HepG2 (cell line): ENCODE results near the gene SWSAP1. TPM values are rescaled to one million over a fixed set of nuclear protein-coding genes. Genes with fewer than 3 reads are reported as not detected.

ENCODE experiments used
- ARHGAP35 ChIP-seq: sonication (generic); formaldehyde crosslinking; IDR thresholded peaks from 2 replicates; pipeline ENCODE4 v1.9.0; 2022; ENCODE audit warnings: mild to moderate bottlenecking, inconsistent platforms, moderate library complexity, missing genetic modification reagents, borderline replicate concordance
- CBX1 ChIP-seq: IDR thresholded peaks from one replicate; pipeline ENCODE4 v1.6.1; 2016; ENCODE audit warnings: antibody characterized with exemption, low read depth
- FOXA1 ChIP-seq, 2 experiments: fragments of 450-650 bp in 1 of 2; sonication (generic) in 1 of 2; formaldehyde crosslinking in 1 of 2; IDR thresholded peaks; 2 replicates each; pipeline versions ENCODE4 v1.4.0 to v1.6.1; 2016 to 2020; ENCODE audit warnings: missing genetic modification reagents in 1 of 2
- HIVEP1 ChIP-seq: sonication (generic); formaldehyde crosslinking; IDR thresholded peaks from 2 replicates; pipeline ENCODE4 v1.4.0; 2020; ENCODE audit warnings: mild to moderate bottlenecking, missing genetic modification reagents
- HMGA1 ChIP-seq: sonication (generic); formaldehyde crosslinking; conservative IDR thresholded peaks from 2 replicates; pipeline ENCODE4 v1.4.0; 2020; ENCODE audit warnings: missing genetic modification reagents
- HOXA5 ChIP-seq: sonication (generic); formaldehyde crosslinking; IDR thresholded peaks from 2 replicates; pipeline ENCODE4 v1.4.0; 2020; ENCODE audit warnings: missing genetic modification reagents
- MIER3 ChIP-seq: IDR thresholded peaks from 2 replicates; pipeline ENCODE4 v1.6.1; 2016; ENCODE audit warnings: missing compliant biosample characterization, borderline replicate concordance
- MXI1 ChIP-seq: IDR thresholded peaks from 3 replicates; pipeline ENCODE4 v1.6.1; 2012; ENCODE audit warnings: low read depth, low read length, inconsistent platforms, borderline replicate concordance
- NCOA5 ChIP-seq: sonication (generic); formaldehyde crosslinking; IDR thresholded peaks from 2 replicates; pipeline ENCODE4 v1.4.0; 2020; ENCODE audit warnings: missing genetic modification reagents
- PAX8 ChIP-seq: sonication (generic); formaldehyde crosslinking; IDR thresholded peaks from 2 replicates; pipeline ENCODE4 v1.8.0; 2022; ENCODE audit warnings: mild to moderate bottlenecking, missing genetic modification reagents, borderline replicate concordance
- RXRB ChIP-seq: IDR thresholded peaks from 2 replicates; pipeline ENCODE4 v1.6.1; 2016; ENCODE audit warnings: borderline replicate concordance, missing genetic modification reagents, missing compliant biosample characterization
- TCF7 ChIP-seq: sonication (generic); IDR thresholded peaks from 2 replicates; pipeline ENCODE4 v1.6.1; 2016; ENCODE audit warnings: antibody characterized with exemption, low read depth
- ZBTB21 ChIP-seq: sonication (generic); formaldehyde crosslinking; IDR thresholded peaks from 2 replicates; pipeline ENCODE4 v1.4.0; 2020; ENCODE audit warnings: missing genetic modification reagents
- ZBTB3 ChIP-seq: sonication (generic); formaldehyde crosslinking; IDR thresholded peaks from 2 replicates; pipeline ENCODE4 v1.4.0; 2020; ENCODE audit warnings: low read depth, mild to moderate bottlenecking, moderate library complexity, missing genetic modification reagents, borderline replicate concordance
- ZFX ChIP-seq: sonication (generic); formaldehyde crosslinking; IDR thresholded peaks from 2 replicates; pipeline ENCODE4 v1.4.0; 2020; ENCODE audit warnings: mild to moderate bottlenecking, low read depth, missing genetic modification reagents, moderate library complexity
- ZNF160 ChIP-seq: sonication (generic); formaldehyde crosslinking; IDR thresholded peaks from 2 replicates; pipeline ENCODE4 v1.8.0; 2022; ENCODE audit warnings: mild to moderate bottlenecking, inconsistent platforms, missing genetic modification reagents
- ZNF251 ChIP-seq: sonication (generic); formaldehyde crosslinking; IDR thresholded peaks from 2 replicates; pipeline ENCODE4 v1.9.0; 2021; ENCODE audit warnings: mild to moderate bottlenecking, missing genetic modification reagents
- ZNF33A ChIP-seq: sonication (generic); formaldehyde crosslinking; IDR thresholded peaks from 2 replicates; pipeline ENCODE4 v1.5.1; 2020; ENCODE audit warnings: missing genetic modification reagents, mild to moderate bottlenecking, moderate library complexity, borderline replicate concordance
- ZNF556 ChIP-seq: sonication (generic); formaldehyde crosslinking; IDR thresholded peaks from 2 replicates; pipeline ENCODE4 v1.4.0; 2020; ENCODE audit warnings: mild to moderate bottlenecking, missing genetic modification reagents, borderline replicate concordance
- ZNF652 ChIP-seq: IDR thresholded peaks from 2 replicates; pipeline ENCODE4 v1.6.1; 2016; ENCODE audit warnings: low read depth, borderline replicate concordance
- ZNF7 ChIP-seq: IDR thresholded peaks from 2 replicates; pipeline ENCODE4 v1.6.1; 2016; ENCODE audit warnings: missing biosample characterization, missing genetic modification reagents
- polyA plus RNA-seq, 8 experiments: library from polyadenylated mRNA; depleted of rRNA in 3 of 8; stranded (reverse) in 7 of 8; unstranded in 1 of 8; fragments of >200 nt; fragmentation: Illumina TruSeq in 4 of 8; extraction: Trizol in 4 of 8; gene quantifications; 2 replicates each; pipeline versions ENCODE4 v1.2.1 to v1.2.3, GENCODE V29; 2011 to 2016; ENCODE audit warnings: low read depth in 4 of 8, missing spikeins in 1 of 8, mixed read lengths in 1 of 8; ENCODE audit not compliant: insufficient read depth in 1 of 8
- total RNA-seq, 5 experiments: library from RNA; depleted of rRNA; stranded (reverse); fragments of >200 nt; fragmentation: Illumina TruSeq; extraction: Trizol; gene quantifications; 2 replicates each; pipeline ENCODE4 v1.2.3, GENCODE V29; 2016; ENCODE audit warnings: low read depth in 1 of 5
- TF ChIP-seq, protein P1 (sequence below): sonication (generic); formaldehyde crosslinking; IDR thresholded peaks from 2 replicates; pipeline ENCODE4 v1.4.0; 2020; ENCODE audit warnings: mild to moderate bottlenecking, missing genetic modification reagents
- TF ChIP-seq, protein P2 (sequence below): sonication (generic); IDR thresholded peaks from 2 replicates; pipeline ENCODE4 v1.6.1; 2016; ENCODE audit warnings: low read depth, borderline replicate concordance
- TF ChIP-seq, protein P3 (sequence below): IDR thresholded peaks from 2 replicates; pipeline ENCODE4 v1.6.1; 2016; ENCODE audit warnings: mild to moderate bottlenecking
- TF ChIP-seq, protein P4 (sequence below): sonication (generic); formaldehyde crosslinking; IDR thresholded peaks from 2 replicates; pipeline ENCODE4 v1.5.0; 2020; ENCODE audit warnings: missing genetic modification reagents

The SWSAP1 gene
- total and polyA plus RNA-seq, 2 of the 13 experiments (the other 11 are each of a cell fraction or from before 2014, with no cell fraction given), result 2.7 to 3.3 TPM

DNA sequence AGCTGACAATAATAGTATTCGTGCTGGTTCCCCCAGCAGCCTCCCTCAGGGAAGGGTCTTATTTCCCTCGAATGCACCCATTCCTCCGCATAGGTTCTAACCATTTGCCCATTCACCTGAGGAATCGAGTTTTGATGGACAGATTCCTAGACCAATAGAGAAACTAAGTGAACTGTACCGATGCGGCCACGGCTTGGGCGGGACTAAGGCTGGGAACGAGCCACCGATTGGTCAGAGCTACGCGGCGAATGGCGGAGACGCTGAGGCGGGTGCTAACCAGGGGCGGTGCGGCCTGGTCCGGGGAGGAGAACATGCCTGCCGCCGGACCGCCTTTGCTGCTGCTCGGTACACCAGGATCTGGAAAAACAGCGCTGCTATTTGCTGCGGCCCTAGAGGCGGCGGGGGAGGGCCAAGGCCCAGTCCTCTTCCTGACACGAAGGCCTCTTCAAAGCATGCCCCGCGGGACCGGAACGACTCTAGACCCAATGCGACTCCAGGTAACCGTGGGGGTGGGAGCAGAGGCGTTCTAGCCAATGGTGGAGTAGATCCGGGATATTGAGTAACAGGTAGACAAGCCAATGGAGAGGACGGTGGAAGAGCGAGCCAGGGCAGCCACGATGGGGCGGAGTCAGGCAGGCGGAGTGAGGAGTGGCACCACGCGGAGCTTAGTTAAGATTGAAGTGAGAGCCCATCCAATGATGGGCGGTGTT lies at the start of gene SWSAP1 (continued):
- TF ChIP-seq ZNF7 (CRISPR knock-in tag) (no peak), PAX8 (CRISPR knock-in tag) (no peak), ZFX (peak; percentile 100), TCF7 (no peak), ZNF251 (CRISPR knock-in tag) (no peak), HIVEP1 (CRISPR knock-in tag) (no peak), NCOA5 (CRISPR knock-in tag) (no peak), ZNF33A (CRISPR knock-in tag) (0 out of 2 replicates have a peak, but pooled peaks have one; percentile 78), HOXA5 (CRISPR knock-in tag) (0 out of 2 replicates have a peak, but pooled peaks have one; percentile 53), ZBTB3 (CRISPR knock-in tag) (no peak), ARHGAP35 (CRISPR knock-in tag) (no peak), ZNF160 (0 out of 2 replicates have a peak, but pooled peaks have one; percentile 43), RXRB (CRISPR knock-in tag) (0 out of 2 replicates have a peak, but pooled peaks have one; percentile 18), MXI1 (peak; percentile 58; the same call in 1 of the 3 replicates), HMGA1 (no peak), ZBTB21 (CRISPR knock-in tag) (no peak), MIER3 (CRISPR knock-in tag) (peak; percentile 63; the same call in 1 of the 2 replicates), FOXA1 (IDR thresholded peaks at IDR 0.05) (no peak), FOXA1 (CRISPR knock-in tag; IDR thresholded peaks at IDR 0.05) (0 out of 2 replicates have a peak, but pooled peaks have one; percentile 17), ZNF652 (CRISPR knock-in tag) (no peak), CBX1 (peak; percentile 31), ZNF556 (no peak; the same call in 1 of the 2 replicates)
- TF ChIP-seq, protein P1, sequence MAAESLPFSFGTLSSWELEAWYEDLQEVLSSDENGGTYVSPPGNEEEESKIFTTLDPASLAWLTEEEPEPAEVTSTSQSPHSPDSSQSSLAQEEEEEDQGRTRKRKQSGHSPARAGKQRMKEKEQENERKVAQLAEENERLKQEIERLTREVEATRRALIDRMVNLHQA, result no peak
- TF ChIP-seq, protein P2, sequence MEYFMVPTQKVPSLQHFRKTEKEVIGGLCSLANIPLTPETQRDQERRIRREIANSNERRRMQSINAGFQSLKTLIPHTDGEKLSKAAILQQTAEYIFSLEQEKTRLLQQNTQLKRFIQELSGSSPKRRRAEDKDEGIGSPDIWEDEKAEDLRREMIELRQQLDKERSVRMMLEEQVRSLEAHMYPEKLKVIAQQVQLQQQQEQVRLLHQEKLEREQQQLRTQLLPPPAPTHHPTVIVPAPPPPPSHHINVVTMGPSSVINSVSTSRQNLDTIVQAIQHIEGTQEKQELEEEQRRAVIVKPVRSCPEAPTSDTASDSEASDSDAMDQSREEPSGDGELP, result no peak; the same call in 1 of the 2 replicates
- TF ChIP-seq, protein P3, sequence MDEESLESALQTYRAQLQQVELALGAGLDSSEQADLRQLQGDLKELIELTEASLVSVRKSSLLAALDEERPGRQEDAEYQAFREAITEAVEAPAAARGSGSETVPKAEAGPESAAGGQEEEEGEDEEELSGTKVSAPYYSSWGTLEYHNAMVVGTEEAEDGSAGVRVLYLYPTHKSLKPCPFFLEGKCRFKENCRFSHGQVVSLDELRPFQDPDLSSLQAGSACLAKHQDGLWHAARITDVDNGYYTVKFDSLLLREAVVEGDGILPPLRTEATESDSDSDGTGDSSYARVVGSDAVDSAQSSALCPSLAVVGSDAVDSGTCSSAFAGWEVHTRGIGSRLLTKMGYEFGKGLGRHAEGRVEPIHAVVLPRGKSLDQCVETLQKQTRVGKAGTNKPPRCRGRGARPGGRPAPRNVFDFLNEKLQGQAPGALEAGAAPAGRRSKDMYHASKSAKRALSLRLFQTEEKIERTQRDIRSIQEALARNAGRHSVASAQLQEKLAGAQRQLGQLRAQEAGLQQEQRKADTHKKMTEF, result peak; percentile 90
- TF ChIP-seq, protein P4, sequence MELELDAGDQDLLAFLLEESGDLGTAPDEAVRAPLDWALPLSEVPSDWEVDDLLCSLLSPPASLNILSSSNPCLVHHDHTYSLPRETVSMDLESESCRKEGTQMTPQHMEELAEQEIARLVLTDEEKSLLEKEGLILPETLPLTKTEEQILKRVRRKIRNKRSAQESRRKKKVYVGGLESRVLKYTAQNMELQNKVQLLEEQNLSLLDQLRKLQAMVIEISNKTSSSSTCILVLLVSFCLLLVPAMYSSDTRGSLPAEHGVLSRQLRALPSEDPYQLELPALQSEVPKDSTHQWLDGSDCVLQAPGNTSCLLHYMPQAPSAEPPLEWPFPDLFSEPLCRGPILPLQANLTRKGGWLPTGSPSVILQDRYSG, result no peak
